Esophagus mucosa (tissue), 1 donor: ENCODE data around the gene ELFN2. TPM values are rescaled to one million over a fixed set of nuclear protein-coding genes. Genes with fewer than 3 reads are reported as not detected.
"Not testable (repeated sequence)": the region's sequence is repeated elsewhere in the genome, so short reads cannot be mapped to it uniquely, and the experiment has no call there.

Experiments
- ATAC-seq: fragments of 200-7000 bp; cut with Tn5 transposase; one replicate; pipeline ENCODE4 v1.9.1; 2020
- total RNA-seq: library from RNA; stranded (reverse); gene quantifications from one replicate; pipeline ENCODE4 v1.2.4, GENCODE V29; 2023
- donor health status: DM: yes; HTN: yes; CAD: no.

Gene ELFN2
- total RNA-seq = not detected

GRCh38 chr22:37427135-37427710 lies at the start of gene ELFN2:
Gene ELFN2 (minus strand): TSS chr22:37427479. CDS start chr22:37375534, 51,945 bp downstream.
- no peak for ATAC-seq

GRCh38 chr22:37476389-37477329 lies 49.4 kb upstream of the ELFN2 start:
- no peak for ATAC-seq

- ATAC-seq = no peak
Measured at GRCh38 chr22:37474447-37475090, 47.3 kb upstream of the ELFN2 start.

GRCh38 chr22:37473437-37473946 lies 46.2 kb upstream of the ELFN2 start:
- ATAC-seq = no peak

GRCh38 chr22:37472418-37473006 lies 45.2 kb upstream of the ELFN2 start:
- no peak for ATAC-seq

- ATAC-seq = no peak
Measured at GRCh38 chr22:37471727-37472417, 44.6 kb upstream of the ELFN2 start.

- ATAC-seq = no peak
Measured at GRCh38 chr22:37470087-37470445, 42.8 kb upstream of the ELFN2 start.

- no peak for ATAC-seq
Measured at GRCh38 chr22:37469416-37470086, 42.3 kb upstream of the ELFN2 start.

GRCh38 chr22:37468201-37468695 lies 41.0 kb upstream of the ELFN2 start:
- ATAC-seq = not testable (repeated sequence)

GRCh38 chr22:37467391-37467955 lies 40.2 kb upstream of the ELFN2 start:
- ATAC-seq = peak; percentile 9

GRCh38 chr22:37464181-37464580 lies 36.9 kb upstream of the ELFN2 start:
- ATAC-seq = no peak

- ATAC-seq = no peak
Measured at GRCh38 chr22:37462983-37463382, 35.7 kb upstream of the ELFN2 start.

- no peak for ATAC-seq
Measured at GRCh38 chr22:37462436-37462835, 35.2 kb upstream of the ELFN2 start.

GRCh38 chr22:37461961-37462360 lies 34.7 kb upstream of the ELFN2 start:
- no peak for ATAC-seq

- no peak for ATAC-seq
Measured at GRCh38 chr22:37460684-37461083, 33.4 kb upstream of the ELFN2 start.

- no peak for ATAC-seq
Measured at GRCh38 chr22:37459206-37459605, 31.9 kb upstream of the ELFN2 start.

GRCh38 chr22:37457093-37457893 lies 30.0 kb upstream of the ELFN2 start:
- peak; percentile 93 for ATAC-seq

- no peak for ATAC-seq
Measured at GRCh38 chr22:37456346-37456745, 29.1 kb upstream of the ELFN2 start.

- ATAC-seq = no peak
Measured at GRCh38 chr22:37455896-37456295, 28.6 kb upstream of the ELFN2 start.
